PC-9 (cell line): ENCODE data around the gene ADRA2B. TPM values are rescaled to one million over a fixed set of nuclear protein-coding genes. Genes with fewer than 3 reads are reported as not detected.
"Not testable (repeated sequence)": the region's sequence is repeated elsewhere in the genome, so short reads cannot be mapped to it uniquely, and the experiment has no call there.

Source experiments
- BruUV-seq: library from RNA; stranded (reverse); fragments of 400-500 nt; replicated peaks from 2 replicates; lab custom pipeline; 2021; lab: Mats Ljungman, UMichigan
- CTCF ChIA-PET: fragments of 300-600 bp; sonication (Branson Sonifier 250); formaldehyde crosslinking; loops from one replicate; lab custom pipeline; 2022; ENCODE audit warnings: antibody characterized with exemption; lab: Charles Lee
- POLR2A ChIA-PET: fragments of 300-600 bp; sonication (Branson Sonifier 250); formaldehyde crosslinking; loops from one replicate; lab custom pipeline; 2022; ENCODE audit warnings: antibody characterized with exemption; ENCODE audit not compliant: unreplicated experiment; lab: Charles Lee
- DNase-seq, 2 experiments: peaks; one replicate each; pipeline versions ENCODE4 v3.0.0 to v3.0.0-alpha.2; 2015 to 2022; ENCODE audit warnings: mixed read lengths in 1 of 2
- H2AFZ ChIP-seq: fragments of 200-600 bp; sonication (generic); 2 replicates; pipeline ENCODE4 v1.8.1; 2017; ENCODE audit warnings: antibody characterized with exemption
- H3F3A ChIP-seq: fragments of 200-600 bp; sonication (generic); 2 replicates; pipeline ENCODE4 v1.8.1; 2017; ENCODE audit warnings: antibody characterized with exemption, mild to moderate bottlenecking, low read depth; ENCODE audit not compliant: insufficient read depth
- H3K27ac ChIP-seq: fragments of 200-600 bp; sonication (generic); 2 replicates; pipeline ENCODE4 v1.6.1; 2016; ENCODE audit warnings: mixed run types
- H3K27me3 ChIP-seq: fragments of 200-600 bp; sonication (generic); 2 replicates; pipeline ENCODE4 v1.6.1; 2016; ENCODE audit warnings: low read depth, mixed run types; ENCODE audit not compliant: insufficient read depth
- H3K36me3 ChIP-seq: fragments of 200-600 bp; sonication (generic); 2 replicates; pipeline ENCODE4 v1.6.1; 2016; ENCODE audit warnings: low read depth, mixed run types
- H3K4me1 ChIP-seq: fragments of 200-600 bp; sonication (generic); replicated peaks from 2 replicates; pipeline ENCODE4 v1.6.1; 2016; ENCODE audit warnings: mixed run types; ENCODE audit not compliant: insufficient read depth
- H3K4me2 ChIP-seq: fragments of 200-600 bp; sonication (generic); 2 replicates; pipeline ENCODE4 v1.6.1; 2017; ENCODE audit warnings: mixed run types
- H3K4me3 ChIP-seq: fragments of 200-600 bp; sonication (generic); 2 replicates; pipeline ENCODE4 v1.6.1; 2016; ENCODE audit warnings: mixed run types
- H3K79me2 ChIP-seq: fragments of 200-600 bp; sonication (generic); 2 replicates; pipeline ENCODE4 v1.6.1; 2017; ENCODE audit warnings: low read depth, mixed run types
- H3K9me2 ChIP-seq: fragments of 200-600 bp; sonication (generic); 2 replicates; pipeline ENCODE4 v1.8.1; 2017; ENCODE audit warnings: mild to moderate bottlenecking; ENCODE audit not compliant: insufficient read depth
- H3K9me3 ChIP-seq: fragments of 200-600 bp; sonication (generic); 2 replicates; pipeline ENCODE4 v1.8.1; 2016; ENCODE audit warnings: low read depth; ENCODE audit not compliant: insufficient read depth
- H4K20me1 ChIP-seq: fragments of 200-600 bp; sonication (generic); 2 replicates; pipeline ENCODE4 v1.8.1; 2017; ENCODE audit not compliant: insufficient read depth
- EZH2 ChIP-seq: fragments of 200-600 bp; sonication (generic); IDR thresholded peaks from 2 replicates; pipeline ENCODE4 v1.8.0; 2017; ENCODE audit warnings: antibody characterized with exemption, low read depth
- intact Hi-C: fragments of 100-400 bp; cut with micrococcal nuclease; formaldehyde crosslinking; loops from one replicate; pipeline ENCODE4 v1.10.0; 2022; ENCODE audit not compliant: unreplicated experiment
- total RNA-seq: library from RNA; stranded (reverse); gene quantifications from 2 replicates; pipeline ENCODE4 v1.2.3, GENCODE V29; 2021
- TF ChIP-seq, protein P1 (sequence below): fragments of 200-600 bp; sonication (generic); conservative IDR thresholded peaks from 2 replicates; pipeline ENCODE4 v1.6.1; 2017; ENCODE audit warnings: mixed run types, antibody characterized with exemption, mild to moderate bottlenecking, moderate library complexity

The ADRA2B gene
- total RNA-seq, 1 experiment from 2014 or later: 0.26 TPM

- Histone ChIP-seq H2AFZ (no peak overlapping the region), H3K4me3 (no peak overlapping the region), H3F3A (no peaks in the 10 kb centered on the region), H3K79me2 (no peaks in the 10 kb centered on the region), H3K4me2 (no peak overlapping the region), H3K36me3 (no peaks in the 10 kb centered on the region), H3K9me2 (no peaks in the 10 kb centered on the region), H3K9me3 (no peaks in the 10 kb centered on the region), H3K4me1 (no peaks in the 10 kb centered on the region), H4K20me1 (no peaks in the 10 kb centered on the region), H3K27ac (no peak overlapping the region), H3K27me3 (no peaks in the 10 kb centered on the region; the same call in 1 of the 2 replicates)
- CTCF ChIA-PET: no interaction called here
- no TSS peak for BruUV-seq
- POLR2A ChIA-PET: no interaction called here
- TF ChIP-seq, protein P1, sequence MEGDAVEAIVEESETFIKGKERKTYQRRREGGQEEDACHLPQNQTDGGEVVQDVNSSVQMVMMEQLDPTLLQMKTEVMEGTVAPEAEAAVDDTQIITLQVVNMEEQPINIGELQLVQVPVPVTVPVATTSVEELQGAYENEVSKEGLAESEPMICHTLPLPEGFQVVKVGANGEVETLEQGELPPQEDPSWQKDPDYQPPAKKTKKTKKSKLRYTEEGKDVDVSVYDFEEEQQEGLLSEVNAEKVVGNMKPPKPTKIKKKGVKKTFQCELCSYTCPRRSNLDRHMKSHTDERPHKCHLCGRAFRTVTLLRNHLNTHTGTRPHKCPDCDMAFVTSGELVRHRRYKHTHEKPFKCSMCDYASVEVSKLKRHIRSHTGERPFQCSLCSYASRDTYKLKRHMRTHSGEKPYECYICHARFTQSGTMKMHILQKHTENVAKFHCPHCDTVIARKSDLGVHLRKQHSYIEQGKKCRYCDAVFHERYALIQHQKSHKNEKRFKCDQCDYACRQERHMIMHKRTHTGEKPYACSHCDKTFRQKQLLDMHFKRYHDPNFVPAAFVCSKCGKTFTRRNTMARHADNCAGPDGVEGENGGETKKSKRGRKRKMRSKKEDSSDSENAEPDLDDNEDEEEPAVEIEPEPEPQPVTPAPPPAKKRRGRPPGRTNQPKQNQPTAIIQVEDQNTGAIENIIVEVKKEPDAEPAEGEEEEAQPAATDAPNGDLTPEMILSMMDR: no peak
- TF ChIP-seq EZH2: no peak
- intact Hi-C loops: no loop called here
- no peak for DNase-seq
These were observed 27.7 kb downstream of the ADRA2B start for GRCh38 chr2:96088340-96089335.

- Histone ChIP-seq H2AFZ (no peak overlapping the region), H3K4me1 (no peaks in the 10 kb centered on the region), H3K9me3 (no peaks in the 10 kb centered on the region), H3F3A (no peaks in the 10 kb centered on the region), H3K79me2 (no peaks in the 10 kb centered on the region), H3K27me3 (no peaks in the 10 kb centered on the region; the same call in 1 of the 2 replicates), H4K20me1 (no peaks in the 10 kb centered on the region), H3K4me2 (no peak overlapping the region), H3K27ac (no peak overlapping the region), H3K4me3 (no peak overlapping the region), H3K9me2 (no peaks in the 10 kb centered on the region), H3K36me3 (no peaks in the 10 kb centered on the region)
- DNase-seq: no peak
- ChIA-PET CTCF (no interaction called here), POLR2A (no interaction called here)
- intact Hi-C loops: no loop called here
- TF ChIP-seq, protein P1: no peak
- no peak for TF ChIP-seq EZH2
- BruUV-seq: no TSS peak
These were observed 29.2 kb downstream of the ADRA2B start for GRCh38 chr2:96087130-96087529.

DNA sequence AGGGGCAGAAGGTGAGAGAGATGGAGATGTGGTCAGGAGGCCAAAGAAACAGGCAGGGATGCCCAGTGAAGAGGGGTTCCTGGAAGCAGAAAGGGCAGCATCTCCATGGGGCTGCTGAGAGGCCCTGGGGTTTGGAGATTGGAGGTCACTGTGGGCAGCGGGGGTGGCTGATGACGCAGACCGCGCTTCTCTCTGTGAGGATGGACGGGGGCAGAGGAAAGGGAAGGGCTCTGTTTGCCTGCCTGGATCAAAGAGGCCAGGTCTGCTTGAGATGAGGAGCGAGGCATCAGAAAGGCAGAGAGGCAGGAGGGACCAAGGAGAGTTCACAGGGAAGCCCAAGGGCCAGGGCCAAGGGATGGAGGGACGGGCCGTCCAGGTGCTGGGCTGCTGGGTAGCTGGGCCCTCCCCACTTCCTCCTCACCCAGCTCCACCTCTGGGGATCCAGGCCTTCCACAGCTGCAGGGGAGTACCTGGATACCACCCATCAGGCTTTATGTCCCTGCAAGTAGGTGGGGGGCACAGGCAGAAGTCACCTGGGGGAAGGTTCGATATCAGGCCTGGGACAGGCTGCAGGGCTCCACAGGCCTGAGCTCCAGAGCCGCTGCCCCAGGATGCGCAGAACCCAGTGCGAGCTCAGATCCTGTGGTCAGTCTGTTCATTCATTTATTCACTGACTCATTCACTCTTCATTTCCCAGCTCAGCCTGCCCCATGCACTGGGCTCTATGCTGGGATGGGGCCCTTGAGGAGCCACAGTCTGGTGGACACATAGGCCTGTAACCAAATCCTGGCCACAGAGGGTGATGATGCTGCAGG lies 30.6 kb downstream of the ADRA2B start:
- no TSS peak for BruUV-seq
- no peak for DNase-seq
- Histone ChIP-seq H3K27ac (no peak overlapping the region), H3K4me3 (no peak overlapping the region), H3K4me2 (no peak overlapping the region), H3K27me3 (no peaks in the 10 kb centered on the region; the same call in 1 of the 2 replicates), H3K79me2 (no peaks in the 10 kb centered on the region), H3K36me3 (no peaks in the 10 kb centered on the region), H3K9me3 (no peaks in the 10 kb centered on the region), H3K4me1 (no peaks in the 10 kb centered on the region), H3F3A (no peaks in the 10 kb centered on the region), H3K9me2 (no peaks in the 10 kb centered on the region), H4K20me1 (no peaks in the 10 kb centered on the region), H2AFZ (no peak overlapping the region)
- intact Hi-C loops: no loop called here
- TF ChIP-seq, protein P1: no peak
- TF ChIP-seq EZH2: no peak
- POLR2A ChIA-PET: no interaction called here
- CTCF ChIA-PET: no interaction called here

- H3K4me3 ChIP-seq, H4K20me1 ChIP-seq, DNase-seq, H3K9me3 ChIP-seq, H3K27ac ChIP-seq, H3K36me3 ChIP-seq, H3F3A ChIP-seq, H3K27me3 ChIP-seq, H3K4me1 ChIP-seq, H2AFZ ChIP-seq, H3K4me2 ChIP-seq, BruUV-seq, POLR2A ChIA-PET, intact Hi-C loops, H3K9me2 ChIP-seq, H3K79me2 ChIP-seq, CTCF ChIA-PET: not testable (repeated sequence)
These were observed 31.4 kb downstream of the ADRA2B start for GRCh38 chr2:96084858-96085518.
